GM18951 (cell line): ENCODE results near the gene NOS2.
"Not testable (repeated sequence)": the region's sequence is repeated elsewhere in the genome, so short reads cannot be mapped to it uniquely, and the experiment has no call there.

Experiments
- POLR2A ChIP-seq: IDR thresholded peaks from 4 replicates; pipeline ENCODE4 v1.6.1; 2011; ENCODE audit warnings: mild to moderate bottlenecking; ENCODE audit not compliant: insufficient read length, insufficient read depth; ENCODE audit errors: extremely low read depth
- in situ Hi-C: fragments of 300-500 bp; cut with MboI; formaldehyde crosslinking; loops from one replicate; pipeline ENCODE4 v1.12.0; 2022; ENCODE audit warnings: low sequenced_read_pairs, mixed read lengths, inconsistent platforms; ENCODE audit not compliant: unreplicated experiment

The NOS2 gene

DNA sequence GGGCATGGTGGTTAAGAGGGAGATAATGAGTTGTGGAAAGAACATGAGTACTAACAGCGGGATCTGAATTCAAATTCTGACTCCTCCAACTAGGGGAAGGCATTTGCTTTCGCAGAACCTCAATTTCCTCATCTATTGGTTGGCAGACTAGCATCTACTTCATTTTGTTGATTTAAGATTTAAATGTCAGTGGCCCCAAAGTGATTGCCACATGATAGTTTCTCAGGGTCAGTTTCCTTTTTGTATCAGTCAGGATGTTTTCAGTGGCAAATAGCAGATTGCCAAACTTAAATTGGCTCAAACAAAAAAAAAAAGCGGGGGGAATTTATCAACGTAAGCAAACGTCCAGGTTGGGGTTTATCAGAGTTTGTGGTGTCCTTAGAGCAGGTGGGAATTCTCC lies 25.1 kb upstream of the NOS2 start:
- TF ChIP-seq POLR2A: no peak
- in situ Hi-C loops: no loop called here

- TF ChIP-seq POLR2A: no peak
- in situ Hi-C loops: no loop called here
These were observed 24.4 kb upstream of the NOS2 start for GRCh38 chr17:27824745-27825144.

GRCh38 chr17:27824176-27824715 lies 23.9 kb upstream of the NOS2 start:
- no peak for TF ChIP-seq POLR2A
- in situ Hi-C loops: no loop called here

- in situ Hi-C loops: not testable (repeated sequence)
These were observed 21.8 kb upstream of the NOS2 start for GRCh38 chr17:27822108-27822507.

- TF ChIP-seq POLR2A: no peak
These were observed 21.0 kb upstream of the NOS2 start for GRCh38 chr17:27821318-27821717.

GRCh38 chr17:27819145-27819544 lies 18.8 kb upstream of the NOS2 start:
- in situ Hi-C loops: no loop called here
- TF ChIP-seq POLR2A: no peak

More at GRCh38 chr17:27821318-27821717, 21.0 kb upstream of the NOS2 start:
- in situ Hi-C loops: no loop called here

DNA sequence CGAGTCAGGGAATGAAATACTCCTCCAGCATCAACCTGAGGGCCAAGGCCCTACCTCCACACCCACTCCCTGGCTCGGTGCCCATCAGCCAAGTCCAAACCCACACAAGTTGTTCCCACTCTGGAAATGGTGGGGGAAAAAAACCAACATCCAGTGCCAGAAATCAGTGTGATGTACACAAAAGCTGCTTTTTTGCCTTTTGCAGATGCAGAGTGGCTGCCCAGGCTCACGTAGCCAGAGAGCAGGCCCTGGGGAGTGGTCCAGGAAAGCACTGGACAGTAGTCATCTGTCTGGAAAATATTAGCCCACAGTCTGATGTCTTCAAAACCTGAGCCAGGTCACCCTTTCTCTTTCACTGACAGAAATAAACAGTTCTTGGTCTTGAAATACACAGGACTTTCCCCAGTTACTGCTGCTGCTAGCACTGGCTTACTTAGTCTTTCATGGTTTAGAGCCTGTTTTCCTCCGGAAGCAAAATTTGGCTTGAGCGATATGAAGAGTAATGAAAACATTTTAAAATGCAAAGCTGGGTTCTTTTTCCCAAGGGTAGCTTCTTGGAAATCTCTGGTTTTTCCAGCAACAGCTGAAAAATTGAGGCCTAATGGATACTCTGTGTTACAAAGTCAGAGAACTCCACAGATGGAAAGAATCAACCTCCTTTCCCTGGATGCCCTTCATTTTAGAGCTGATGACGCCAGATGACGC lies 18.2 kb upstream of the NOS2 start:
- in situ Hi-C loops: no loop called here
- no peak for TF ChIP-seq POLR2A

- in situ Hi-C loops: no loop called here
- TF ChIP-seq POLR2A: no peak
These were observed 17.4 kb upstream of the NOS2 start for GRCh38 chr17:27817731-27818130.

GRCh38 chr17:27816946-27817345 lies 16.6 kb upstream of the NOS2 start:
- in situ Hi-C loops: no loop called here
- no peak for TF ChIP-seq POLR2A

GRCh38 chr17:27811961-27812360 lies 11.6 kb upstream of the NOS2 start:
- in situ Hi-C loops: no loop called here

GRCh38 chr17:27810902-27811557 lies 10.7 kb upstream of the NOS2 start:
- in situ Hi-C loops: no loop called here
- TF ChIP-seq POLR2A: no peak

More at GRCh38 chr17:27811961-27812360, 11.6 kb upstream of the NOS2 start:
- TF ChIP-seq POLR2A: no peak

DNA sequence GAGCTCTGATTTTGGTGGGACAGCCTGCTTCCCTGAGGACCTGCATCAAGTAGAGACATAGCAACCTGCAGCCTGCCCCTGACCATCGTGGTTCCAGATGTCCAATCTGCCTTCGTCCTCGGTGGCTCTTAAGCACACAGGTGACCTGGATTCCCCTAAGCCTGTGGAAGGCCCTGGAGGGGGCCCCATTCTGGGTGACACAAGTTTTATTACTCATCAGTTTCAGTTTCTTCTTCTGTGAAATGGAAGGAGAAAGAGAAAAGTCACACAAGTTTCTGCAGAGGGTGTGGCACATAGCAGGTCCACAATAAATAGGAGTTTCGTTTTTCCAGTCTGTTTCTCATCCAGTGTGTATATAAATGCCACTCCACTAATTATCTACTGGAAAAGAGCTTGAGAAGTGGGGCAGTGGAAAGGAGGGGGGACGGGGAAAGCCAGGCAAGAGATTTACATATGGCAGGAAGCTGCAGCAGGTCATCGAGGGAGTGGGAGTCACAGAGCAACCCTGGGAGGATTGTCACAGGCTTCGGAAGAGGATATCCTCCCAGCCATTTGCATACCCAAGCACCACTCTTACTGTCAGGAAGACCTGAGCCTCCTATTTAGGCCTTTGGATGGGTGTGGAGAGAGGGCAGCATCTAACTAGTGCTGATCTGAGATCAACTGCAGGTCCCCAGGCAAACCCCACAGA lies 10.0 kb upstream of the NOS2 start:
- TF ChIP-seq POLR2A: no peak
- in situ Hi-C loops: no loop called here

DNA sequence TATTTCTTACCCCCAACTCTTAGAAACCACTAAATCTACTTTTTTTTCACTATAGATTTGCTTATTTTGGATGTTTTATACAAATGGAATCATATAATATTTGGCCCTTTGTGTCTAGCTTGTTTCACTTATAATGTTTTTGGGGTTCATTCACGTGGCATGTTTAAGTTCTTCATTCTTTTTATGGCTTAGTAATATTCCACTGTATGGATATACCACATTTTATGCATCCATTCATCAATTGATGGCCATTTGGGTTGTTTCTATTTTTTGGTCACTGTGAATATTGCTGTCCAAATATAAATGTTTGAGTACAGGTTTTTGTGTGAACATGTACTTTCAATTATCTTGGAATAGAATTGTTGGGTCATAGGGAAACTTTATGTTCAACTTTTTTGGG lies 9.2 kb upstream of the NOS2 start:
- in situ Hi-C loops: loop anchor here (10.0 kb wide), 1 partner anchor 65 kb away; no protein-coding TSS in a partner anchor
- TF ChIP-seq POLR2A: no peak
